ENCODE measurements around the gene MOB3A. TPM values are rescaled to one million over a fixed set of nuclear protein-coding genes. Genes with fewer than 3 reads are reported as not detected.
A peak's percentile ranks its signal among the peaks of the same experiment; 100 is the strongest.

MOB3A gene
- total and polyA plus RNA-seq, 9 of the 15 experiments (the other 6 are each of a cell fraction or from before 2014, with no cell fraction given), result 1.1 to 24.1 (median 6.0) TPM

- TF ChIP-seq NR2C1 (IDR thresholded peaks at IDR 0.05), result peak; percentile 52; the same call in 1 of the 2 replicates
- peak; percentile 38 for TF ChIP-seq NR2C1 (tag; IDR thresholded peaks at IDR 0.05)
- TF ChIP-seq MNT (conservative IDR thresholded peaks at IDR 0.05), result no peak
- peak; percentile 62; the same call in 1 of the 2 replicates for TF ChIP-seq ZNF740 (CRISPR knock-in tag; IDR thresholded peaks at IDR 0.05)
- TF ChIP-seq ZNF740 (tag; IDR thresholded peaks at IDR 0.05), result no peak
- peak; percentile 59 for TF ChIP-seq ZFX (CRISPR knock-in tag; IDR thresholded peaks at IDR 0.05)
- peak; percentile 79 for TF ChIP-seq WHSC1 (IDR thresholded peaks at IDR 0.05; ENCODE audit: low read length)
- TF ChIP-seq RBBP5 (IDR thresholded peaks at IDR 0.05; ENCODE audit: borderline replicate concordance, insufficient read depth, low read length, poor library complexity, severe bottlenecking), result no peak
- no peak for TF ChIP-seq KAT7 (CRISPR knock-in tag; IDR thresholded peaks at IDR 0.05; ENCODE audit: borderline replicate concordance)
- TF ChIP-seq ZNF592 (IDR thresholded peaks at IDR 0.05), result peak; percentile 41
Observed at GRCh38 chr19:2057484-2058469, 38.3 kb downstream of the MOB3A start (continued).

All from K562 (cell line).